ENCODE data around the gene FEN1. TPM values are rescaled to one million over a fixed set of nuclear protein-coding genes. Genes with fewer than 3 reads are reported as not detected.

Gene FEN1
- polyA plus RNA-seq, 1 of the 3 experiments (the other 2 are of a cell fraction): 35.9 TPM

DNA sequence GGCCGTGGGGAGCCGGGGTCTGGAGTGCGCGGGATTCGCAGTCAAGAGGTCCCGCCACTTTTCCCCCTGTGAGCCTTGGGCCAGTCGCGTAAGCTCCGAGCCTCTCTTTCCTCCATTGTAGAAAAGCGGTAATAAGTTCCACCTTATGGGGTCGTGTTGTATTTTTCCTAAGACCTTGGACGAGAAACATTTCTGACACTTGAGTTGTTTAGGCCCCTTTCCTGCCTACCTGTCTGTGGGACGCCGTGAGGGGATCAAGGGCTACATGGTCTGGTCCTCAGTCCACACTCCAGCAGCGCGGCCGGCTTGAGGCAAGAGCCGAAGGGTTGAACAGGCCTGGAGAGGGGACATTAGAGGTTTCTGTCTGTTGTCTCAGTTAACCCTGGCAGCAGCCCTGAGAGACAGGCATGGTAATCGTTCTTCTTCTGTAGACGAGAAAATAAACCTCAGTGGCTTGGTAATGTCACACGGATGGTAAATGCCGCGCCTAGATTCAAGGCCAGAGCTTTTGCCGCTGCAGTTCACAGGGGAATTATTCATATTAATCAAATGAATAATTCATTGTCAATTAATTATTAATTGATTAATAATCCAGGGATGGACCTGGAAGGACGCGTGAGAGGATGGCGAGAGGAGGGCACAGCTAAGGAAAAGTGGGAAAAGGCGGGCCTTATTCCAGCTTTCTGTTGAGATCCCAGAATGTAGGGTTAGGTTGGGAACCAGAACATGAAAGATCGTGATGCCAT is 545 bp downstream of the FEN1 start:
- Histone ChIP-seq H3K36me3 (replicated peaks in 1 of 2; ENCODE audit: control insufficient read depth in 1 of 2, insufficient read depth in 2 of 2, low read length in 1 of 2) (peaks cover 23 to 38% of the 10 kb centered on the region in 2 experiments), H4K20me1 (ENCODE audit: insufficient read depth) (no peaks in the 10 kb centered on the region; the same call in 1 of the 2 replicates), H3K27me3 (ENCODE audit: insufficient read depth) (no peaks in the 10 kb centered on the region), H3K9me3 (no peaks in the 10 kb centered on the region), H2AFZ (ENCODE audit: low read depth) (peak overlapping the region; percentile 85), H3K4me3 (ENCODE audit: low read depth in 2 of 2, low read length in 1 of 2) (peak overlapping the region; percentile 95 to 98), H3K27ac (ENCODE audit: low read depth in 2 of 2, low read length in 1 of 2) (peak overlapping the region; percentile 99 to 100), H3K4me1 (ENCODE audit: control insufficient read depth in 1 of 2, insufficient read depth in 2 of 2, low read depth in 1 of 2, low read length in 1 of 2) (peaks cover 5 to 19% of the 10 kb centered on the region in 2 experiments; a peak in 3 of 4 replicates), H3K9me2 (no peaks in the 10 kb centered on the region), H3K9ac (peak overlapping the region; percentile 99), H3K79me2 (ENCODE audit: insufficient read depth) (peaks cover 84% of the 10 kb centered on the region), H3F3A (replicated peaks; ENCODE audit: insufficient read depth) (peaks cover 18% of the 10 kb centered on the region), H3K4me2 (peak overlapping the region; percentile 91)
- TF ChIP-seq POLR2AphosphoS5 (IDR thresholded peaks at IDR 0.05; ENCODE audit: low read depth, low read length): no peak
- peak; percentile 6; the same call in 1 of the 2 replicates for TF ChIP-seq MXI1 (IDR thresholded peaks at IDR 0.05; ENCODE audit: low read depth, low read length)
- TF ChIP-seq, protein P1, sequence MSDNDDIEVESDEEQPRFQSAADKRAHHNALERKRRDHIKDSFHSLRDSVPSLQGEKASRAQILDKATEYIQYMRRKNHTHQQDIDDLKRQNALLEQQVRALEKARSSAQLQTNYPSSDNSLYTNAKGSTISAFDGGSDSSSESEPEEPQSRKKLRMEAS (IDR thresholded peaks at IDR 0.05; ENCODE audit: low read depth): no peak
- TF ChIP-seq EZH2phosphoT487 (IDR thresholded peaks at IDR 0.05; ENCODE audit: borderline replicate concordance, low read depth): no peak
- TF ChIP-seq ELF1 (IDR thresholded peaks at IDR 0.05): no peak
- CTCF ChIA-PET: interaction anchor here (1.0 to 12.0 kb wide), 11 partner anchors 10 to 315 kb away, joined by 3 to 285 read pairs (median 4); partner anchors contain the start of genes FADS1 and MYRF
- 3% methylated on average over 29 of the region's 29 CpGs for WGBS (ENCODE audit: low lambda C conversion rate)
- POLR2A ChIA-PET: interaction anchor here (0.7 to 2.3 kb wide), 12 partner anchors 10 to 431 kb away, joined by 3 to 47 read pairs (median 4); partner anchors contain the start of genes FADS1, FADS2 and TMEM138
- DNase-seq: peak; percentile 55

DNA sequence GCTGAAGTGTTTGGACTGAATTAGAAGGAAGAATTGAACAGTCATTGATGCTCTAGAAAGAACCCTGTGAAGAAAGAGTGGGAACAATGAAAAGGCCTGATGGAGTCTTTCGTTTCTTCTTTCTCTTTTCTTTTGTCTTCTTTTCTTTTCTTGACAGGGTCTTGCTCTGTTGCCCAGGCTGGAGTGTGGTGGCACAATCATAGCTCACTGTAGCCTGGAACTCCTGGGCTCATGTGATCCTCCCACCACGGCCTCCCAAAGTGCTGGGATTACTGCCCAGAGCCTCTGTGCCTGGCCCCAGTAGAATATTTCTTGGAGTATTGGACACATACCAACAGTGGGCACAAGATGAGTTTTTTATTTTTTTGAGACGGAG is 1.1 kb downstream of the FEN1 start:
- peaks cover 15% of the 10 kb centered on the region for H3F3A ChIP-seq (replicated peaks; ENCODE audit: insufficient read depth)
- peak overlapping the region in 1 of 2 experiments; percentile 99; a peak in 2 of 4 replicates for H3K27ac ChIP-seq (ENCODE audit: low read depth in 2 of 2, low read length in 1 of 2)
- TF ChIP-seq ELF1 (IDR thresholded peaks at IDR 0.05): no peak
- H3K27me3 ChIP-seq (ENCODE audit: insufficient read depth): no peaks in the 10 kb centered on the region
- no peak for DNase-seq
- peak overlapping the region; percentile 95 to 98 for H3K4me3 ChIP-seq (ENCODE audit: low read depth in 2 of 2, low read length in 1 of 2)
- POLR2A ChIA-PET: interaction anchor here (1.4 kb wide), 1 partner anchor 77 kb away, joined by 4 read pairs; no protein-coding TSS in a partner anchor
- CTCF ChIA-PET: interaction anchor here (0.8 to 12.0 kb wide), 9 partner anchors 17 to 314 kb away, joined by 3 to 285 read pairs (median 4); partner anchors contain the start of gene FADS1
- H3K9me3 ChIP-seq: no peaks in the 10 kb centered on the region
- H3K9me2 ChIP-seq: no peaks in the 10 kb centered on the region
- peaks cover 18 to 32% of the 10 kb centered on the region in 2 experiments for H3K36me3 ChIP-seq (replicated peaks in 1 of 2; ENCODE audit: control insufficient read depth in 1 of 2, insufficient read depth in 2 of 2, low read length in 1 of 2)
- no peaks in the 10 kb centered on the region; the same call in 1 of the 2 replicates for H4K20me1 ChIP-seq (ENCODE audit: insufficient read depth)
- peak overlapping the region; percentile 91 for H3K4me2 ChIP-seq
- H3K9ac ChIP-seq: peak overlapping the region; percentile 99
- H3K4me1 ChIP-seq (ENCODE audit: control insufficient read depth in 1 of 2, insufficient read depth in 2 of 2, low read depth in 1 of 2, low read length in 1 of 2): peaks cover 5 to 19% of the 10 kb centered on the region in 2 experiments; a peak in 3 of 4 replicates
- WGBS (ENCODE audit: low lambda C conversion rate): 44% methylated on average over 3 of the region's 3 CpGs
- peaks cover 90% of the 10 kb centered on the region for H3K79me2 ChIP-seq (ENCODE audit: insufficient read depth)
- no peak overlapping the region for H2AFZ ChIP-seq (ENCODE audit: low read depth)

DNA sequence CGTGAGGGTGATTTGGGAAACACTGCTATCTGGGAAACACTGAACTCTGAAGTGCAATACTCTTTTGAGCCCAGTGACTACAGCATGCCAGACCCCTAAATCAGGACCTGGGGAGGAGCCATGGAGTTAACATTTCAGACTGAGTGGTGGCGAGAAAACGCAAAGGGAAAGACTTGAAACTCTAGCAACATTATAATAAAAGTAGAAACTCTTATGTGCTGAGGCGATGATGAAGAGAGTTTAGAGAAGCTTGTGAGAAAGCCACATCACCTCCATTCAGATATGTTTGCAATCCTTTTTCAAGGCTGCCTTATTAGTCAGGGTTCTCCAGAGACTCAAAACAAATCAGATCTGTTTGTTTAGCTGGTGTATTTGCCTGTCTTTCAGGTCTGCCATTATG is 1.9 kb downstream of the FEN1 start:
- Histone ChIP-seq H3K36me3 (replicated peaks in 1 of 2; ENCODE audit: control insufficient read depth in 1 of 2, insufficient read depth in 2 of 2, low read length in 1 of 2) (peaks cover 18 to 28% of the 10 kb centered on the region in 2 experiments), H4K20me1 (ENCODE audit: insufficient read depth) (no peaks in the 10 kb centered on the region; the same call in 1 of the 2 replicates), H3K79me2 (ENCODE audit: insufficient read depth) (peaks cover 91% of the 10 kb centered on the region), H3K27me3 (ENCODE audit: insufficient read depth) (no peaks in the 10 kb centered on the region), H3K9me2 (no peaks in the 10 kb centered on the region), H3F3A (replicated peaks; ENCODE audit: insufficient read depth) (peaks cover 15% of the 10 kb centered on the region), H3K9me3 (no peaks in the 10 kb centered on the region), H2AFZ (ENCODE audit: low read depth) (no peak overlapping the region), H3K9ac (no peak overlapping the region; the same call in 1 of the 2 replicates), H3K4me2 (0 out of 2 replicates have a peak overlapping the region, but pooled peaks have one; percentile 16), H3K27ac (ENCODE audit: low read depth in 2 of 2, low read length in 1 of 2) (no peak overlapping the region), H3K4me3 (ENCODE audit: low read depth in 2 of 2, low read length in 1 of 2) (no peak overlapping the region), H3K4me1 (ENCODE audit: control insufficient read depth in 1 of 2, insufficient read depth in 2 of 2, low read depth in 1 of 2, low read length in 1 of 2) (peaks cover 5 to 19% of the 10 kb centered on the region in 2 experiments; a peak in 3 of 4 replicates)
- ChIA-PET CTCF (interaction anchor here (0.8 to 12.0 kb wide), 6 partner anchors 18 to 313 kb away, joined by 3 to 285 read pairs (median 4); partner anchors contain the start of gene FADS1), POLR2A (interaction anchor here (0.7 kb wide), 1 partner anchor 27 kb away, joined by 3 read pairs; no protein-coding TSS in a partner anchor)
- no peak for DNase-seq
- TF ChIP-seq FOSL2 (IDR thresholded peaks at IDR 0.05; ENCODE audit: borderline replicate concordance, low read depth) (no peak), EP300 (IDR thresholded peaks at IDR 0.05; ENCODE audit: borderline replicate concordance in 1 of 2, low read depth in 1 of 2, low read length in 1 of 2) (no peak), TAF1 (IDR thresholded peaks at IDR 0.05; ENCODE audit: borderline replicate concordance, low read depth, low read length) (no peak), POLR2AphosphoS5 (IDR thresholded peaks at IDR 0.05; ENCODE audit: low read depth, low read length) (no peak), TCF12 (IDR thresholded peaks at IDR 0.05) (no peak)
- TF ChIP-seq, protein P2, sequence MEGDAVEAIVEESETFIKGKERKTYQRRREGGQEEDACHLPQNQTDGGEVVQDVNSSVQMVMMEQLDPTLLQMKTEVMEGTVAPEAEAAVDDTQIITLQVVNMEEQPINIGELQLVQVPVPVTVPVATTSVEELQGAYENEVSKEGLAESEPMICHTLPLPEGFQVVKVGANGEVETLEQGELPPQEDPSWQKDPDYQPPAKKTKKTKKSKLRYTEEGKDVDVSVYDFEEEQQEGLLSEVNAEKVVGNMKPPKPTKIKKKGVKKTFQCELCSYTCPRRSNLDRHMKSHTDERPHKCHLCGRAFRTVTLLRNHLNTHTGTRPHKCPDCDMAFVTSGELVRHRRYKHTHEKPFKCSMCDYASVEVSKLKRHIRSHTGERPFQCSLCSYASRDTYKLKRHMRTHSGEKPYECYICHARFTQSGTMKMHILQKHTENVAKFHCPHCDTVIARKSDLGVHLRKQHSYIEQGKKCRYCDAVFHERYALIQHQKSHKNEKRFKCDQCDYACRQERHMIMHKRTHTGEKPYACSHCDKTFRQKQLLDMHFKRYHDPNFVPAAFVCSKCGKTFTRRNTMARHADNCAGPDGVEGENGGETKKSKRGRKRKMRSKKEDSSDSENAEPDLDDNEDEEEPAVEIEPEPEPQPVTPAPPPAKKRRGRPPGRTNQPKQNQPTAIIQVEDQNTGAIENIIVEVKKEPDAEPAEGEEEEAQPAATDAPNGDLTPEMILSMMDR (IDR thresholded peaks at IDR 0.05): no peak
- WGBS (ENCODE audit: low lambda C conversion rate): 89% methylated on average over 4 of the region's 4 CpGs
